ENCODE results near the gene LCE3A. TPM values are rescaled to one million over a fixed set of nuclear protein-coding genes. Genes with fewer than 3 reads are reported as not detected.
"Not testable (repeated sequence)": the region's sequence is repeated elsewhere in the genome, so short reads cannot be mapped to it uniquely, and the experiment has no call there.

The LCE3A gene
- polyA plus RNA-seq, 1 donor (not counting 4 experiments of a cell fraction or from before 2014, with no cell fraction given) = not detected

GRCh38 chr1:152580433-152580832 lies 42.5 kb downstream of the LCE3A start, which contains the start of gene LCE3D:
Gene LCE3D (minus strand): TSS chr1:152580516. CDS start chr1:152579936, 580 bp downstream.
- dilution Hi-C loops (cut with MboI; ENCODE audit: extremely low pct_ligation_motif_present, low sequenced_read_pairs) = no loop called here
- Histone ChIP-seq H3K4me2 (ENCODE audit: control insufficient read depth, extremely low read depth, insufficient read depth, low read depth, low read length) (peak within 1 kb of the TSS; percentile 16), H3K9ac (ENCODE audit: control insufficient read depth, extremely low read depth, insufficient read depth, low read length) (no peak within 1 kb of the TSS), H3K36me3 (ENCODE audit: control insufficient read depth in 2 of 2, extremely low read depth in 1 of 2, insufficient read depth in 2 of 2, low read length in 2 of 2) (no peaks in the 10 kb centered on the region), H4K20me1 (ENCODE audit: control insufficient read depth, extremely low read depth, insufficient read depth, low read length) (no peaks in the 10 kb centered on the region), H3K9me1 (ENCODE audit: control insufficient read depth, extremely low read depth, insufficient read depth, low read length) (no peaks in the 10 kb centered on the region), H3K4me1 (ENCODE audit: control insufficient read depth, extremely low read depth, insufficient read depth, low read length) (peaks cover 9% of the 10 kb centered on the region), H3K27me3 (ENCODE audit: control insufficient read depth, extremely low read depth, insufficient read depth, low read length) (no peaks in the 10 kb centered on the region), H3K9me3 (ENCODE audit: control insufficient read depth, low read depth, low read length) (no peaks in the 10 kb centered on the region), H3K27ac (ENCODE audit: control insufficient read depth, insufficient read depth, low read length) (no peak within 1 kb of the TSS), H3K4me3 (ENCODE audit: control insufficient read depth in 2 of 3, extremely low read depth in 1 of 3, insufficient read depth in 2 of 3, low read depth in 1 of 3, low read length in 3 of 3) (no peak within 1 kb of the TSS), H2AFZ (ENCODE audit: control insufficient read depth, low read length) (peak within 1 kb of the TSS; percentile 35), H3K79me2 (ENCODE audit: control insufficient read depth, insufficient read depth, low read length) (no peaks in the 10 kb centered on the region)
- FAIRE-seq (peak; percentile 26), DNase-seq (ENCODE audit: low read depth, low spot score) (peak; percentile 30)
- no peak for TF ChIP-seq EZH2 (IDR thresholded peaks at IDR 0.05; ENCODE audit: low read length)
- no peak for TF ChIP-seq CTCF (optimal IDR thresholded peaks at IDR 0.05 in 1 of 3, IDR thresholded peaks at IDR 0.05 in 1 of 3, conservative IDR thresholded peaks at IDR 0.05 in 1 of 3; ENCODE audit: extremely low read depth in 1 of 3, insufficient read depth in 2 of 3, low read length in 3 of 3)

GRCh38 chr1:152579526-152579925 lies 43.4 kb downstream of the LCE3A start:
- H3K4me3 ChIP-seq (ENCODE audit: control insufficient read depth in 2 of 3, extremely low read depth in 1 of 3, insufficient read depth in 2 of 3, low read depth in 1 of 3, low read length in 3 of 3); DNase-seq (ENCODE audit: low read depth, low spot score); H3K9ac ChIP-seq (ENCODE audit: control insufficient read depth, extremely low read depth, insufficient read depth, low read length); H4K20me1 ChIP-seq (ENCODE audit: control insufficient read depth, extremely low read depth, insufficient read depth, low read length); H3K27ac ChIP-seq (ENCODE audit: control insufficient read depth, insufficient read depth, low read length); FAIRE-seq; H3K9me1 ChIP-seq (ENCODE audit: control insufficient read depth, extremely low read depth, insufficient read depth, low read length); H2AFZ ChIP-seq (ENCODE audit: control insufficient read depth, low read length); H3K9me3 ChIP-seq (ENCODE audit: control insufficient read depth, low read depth, low read length); H3K4me1 ChIP-seq (ENCODE audit: control insufficient read depth, extremely low read depth, insufficient read depth, low read length); dilution Hi-C loops (cut with MboI; ENCODE audit: extremely low pct_ligation_motif_present, low sequenced_read_pairs); H3K27me3 ChIP-seq (ENCODE audit: control insufficient read depth, extremely low read depth, insufficient read depth, low read length); H3K79me2 ChIP-seq (ENCODE audit: control insufficient read depth, insufficient read depth, low read length); H3K36me3 ChIP-seq (ENCODE audit: control insufficient read depth in 2 of 2, extremely low read depth in 1 of 2, insufficient read depth in 2 of 2, low read length in 2 of 2); H3K4me2 ChIP-seq (ENCODE audit: control insufficient read depth, extremely low read depth, insufficient read depth, low read depth, low read length): not testable (repeated sequence)

GRCh38 chr1:152577168-152577567 lies 45.7 kb downstream of the LCE3A start:
- dilution Hi-C loops (cut with MboI; ENCODE audit: extremely low pct_ligation_motif_present, low sequenced_read_pairs) = no loop called here
- H3K9me3 ChIP-seq (ENCODE audit: control insufficient read depth, low read depth, low read length) = no peaks in the 10 kb centered on the region

More at GRCh38 chr1:152577168-152577567, 45.7 kb downstream of the LCE3A start:
- Histone ChIP-seq H3K4me2 (ENCODE audit: control insufficient read depth, extremely low read depth, insufficient read depth, low read depth, low read length) (no peak overlapping the region), H3K9ac (ENCODE audit: control insufficient read depth, extremely low read depth, insufficient read depth, low read length) (no peak overlapping the region), H2AFZ (ENCODE audit: control insufficient read depth, low read length) (no peak overlapping the region), H3K4me1 (ENCODE audit: control insufficient read depth, extremely low read depth, insufficient read depth, low read length) (peaks cover 6% of the 10 kb centered on the region), H3K4me3 (ENCODE audit: control insufficient read depth in 2 of 3, extremely low read depth in 1 of 3, insufficient read depth in 2 of 3, low read depth in 1 of 3, low read length in 3 of 3) (no peak overlapping the region), H3K79me2 (ENCODE audit: control insufficient read depth, insufficient read depth, low read length) (no peaks in the 10 kb centered on the region), H3K27me3 (ENCODE audit: control insufficient read depth, extremely low read depth, insufficient read depth, low read length) (no peaks in the 10 kb centered on the region), H3K27ac (ENCODE audit: control insufficient read depth, insufficient read depth, low read length) (no peak overlapping the region), H4K20me1 (ENCODE audit: control insufficient read depth, extremely low read depth, insufficient read depth, low read length) (no peaks in the 10 kb centered on the region), H3K36me3 (ENCODE audit: control insufficient read depth in 2 of 2, extremely low read depth in 1 of 2, insufficient read depth in 2 of 2, low read length in 2 of 2) (no peaks in the 10 kb centered on the region), H3K9me1 (ENCODE audit: control insufficient read depth, extremely low read depth, insufficient read depth, low read length) (no peaks in the 10 kb centered on the region)
- no peak for FAIRE-seq
- DNase-seq (ENCODE audit: low read depth, low spot score) = no peak
- no peak for TF ChIP-seq CTCF (optimal IDR thresholded peaks at IDR 0.05 in 1 of 3, IDR thresholded peaks at IDR 0.05 in 1 of 3, conservative IDR thresholded peaks at IDR 0.05 in 1 of 3; ENCODE audit: extremely low read depth in 1 of 3, insufficient read depth in 2 of 3, low read length in 3 of 3)
- no peak for TF ChIP-seq EZH2 (IDR thresholded peaks at IDR 0.05; ENCODE audit: low read length)

Data from keratinocyte (primary cell).